ENCODE results near the gene GABPB2. TPM values are rescaled to one million over a fixed set of nuclear protein-coding genes. Genes with fewer than 3 reads are reported as not detected.

GABPB2 gene
- total and polyA plus RNA-seq, 2 of the 13 experiments (the other 11 are each of a cell fraction or from before 2014, with no cell fraction given) = 0.09 TPM; not detected in 1

GRCh38 chr1:151146412-151147131 lies 76.0 kb downstream of the GABPB2 start, which contains the start of gene SEMA6C (continued):
- TF ChIP-seq ZNF841 (CRISPR knock-in tag; IDR thresholded peaks at IDR 0.05; ENCODE audit: borderline replicate concordance) (no peak), ESRRA (CRISPR knock-in tag; IDR thresholded peaks at IDR 0.05; ENCODE audit: low read depth) (peak; percentile 53), HDAC2 (CRISPR knock-in tag; IDR thresholded peaks at IDR 0.05) (peak; percentile 21; the same call in 1 of the 2 replicates), ZNF597 (CRISPR knock-in tag; IDR thresholded peaks at IDR 0.05) (peak; percentile 33; the same call in 1 of the 2 replicates), ZNF276 (CRISPR knock-in tag; IDR thresholded peaks at IDR 0.05; ENCODE audit: low read depth) (0 out of 2 replicates have a peak, but pooled peaks have one; percentile 42), SP4 (CRISPR knock-in tag; IDR thresholded peaks at IDR 0.05) (peak; percentile 86), HDAC1 (CRISPR knock-in tag; IDR thresholded peaks at IDR 0.05) (peak; percentile 42; the same call in 1 of the 2 replicates), MTF2 (CRISPR knock-in tag; IDR thresholded peaks at IDR 0.05; ENCODE audit: borderline replicate concordance) (no peak), GLI4 (CRISPR knock-in tag; IDR thresholded peaks at IDR 0.05; ENCODE audit: borderline replicate concordance) (peak; percentile 61; the same call in 1 of the 2 replicates), CREB1 (IDR thresholded peaks at IDR 0.05) (peak; percentile 40; the same call in 1 of the 2 replicates), CREB1 (CRISPR knock-in tag; IDR thresholded peaks at IDR 0.05) (no peak), ZNF816 (CRISPR knock-in tag; IDR thresholded peaks at IDR 0.05; ENCODE audit: borderline replicate concordance) (0 out of 2 replicates have a peak, but pooled peaks have one; percentile 50), THAP8 (CRISPR knock-in tag; IDR thresholded peaks at IDR 0.05; ENCODE audit: borderline replicate concordance) (peak; percentile 63; the same call in 1 of the 2 replicates), ZNF329 (CRISPR knock-in tag; IDR thresholded peaks at IDR 0.05; ENCODE audit: low read depth) (no peak; the same call in 1 of the 2 replicates), ZMYM3 (CRISPR knock-in tag; IDR thresholded peaks at IDR 0.05) (peak; percentile 28; the same call in 1 of the 2 replicates), DR1 (CRISPR knock-in tag; IDR thresholded peaks at IDR 0.05) (peak; percentile 61; the same call in 1 of the 2 replicates), ZNF788 (CRISPR knock-in tag; IDR thresholded peaks at IDR 0.05; ENCODE audit: borderline replicate concordance) (peak; percentile 72; the same call in 1 of the 2 replicates), HINFP (CRISPR knock-in tag; IDR thresholded peaks at IDR 0.05; ENCODE audit: low read depth) (0 out of 2 replicates have a peak, but pooled peaks have one; percentile 28), ARID2 (CRISPR knock-in tag; IDR thresholded peaks at IDR 0.05; ENCODE audit: borderline replicate concordance) (0 out of 2 replicates have a peak, but pooled peaks have one; percentile 60), ZNF225 (CRISPR knock-in tag; IDR thresholded peaks at IDR 0.05) (0 out of 2 replicates have a peak, but pooled peaks have one; percentile 48)
